HEK293T (cell line): ENCODE results near the gene SFSWAP.

Experiments
- FOXA1 ChIP-seq: fragments of 450-650 bp; IDR thresholded peaks from 2 replicates; pipeline ENCODE4 v1.6.1; 2016; ENCODE audit warnings: mild to moderate bottlenecking
- FOXK2 ChIP-seq: fragments of 450-650 bp; IDR thresholded peaks from 2 replicates; pipeline ENCODE4 v1.6.1; 2016; ENCODE audit warnings: mild to moderate bottlenecking

DNA sequence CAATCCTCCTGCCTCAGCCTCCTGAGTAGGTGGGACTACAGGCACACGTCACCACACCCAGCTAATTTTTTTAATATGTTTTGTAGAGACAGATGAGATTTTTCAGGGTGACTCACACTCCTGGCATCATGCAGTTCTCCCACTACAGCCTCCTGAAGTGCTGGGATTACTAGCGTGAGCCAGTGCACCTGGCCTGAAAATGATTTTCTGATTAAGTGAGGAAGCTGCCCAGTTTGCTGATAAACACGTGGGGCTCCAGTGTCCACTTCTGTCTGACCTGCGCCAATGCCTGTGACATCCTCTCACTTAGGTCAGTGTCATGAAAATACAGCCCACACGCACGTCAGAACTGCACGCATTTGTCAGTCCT, 37.0 kb upstream of the SFSWAP start:
- TF ChIP-seq FOXK2 (no peak), FOXA1 (no peak)
